Measurements from ENCODE around the gene NEURL1.
"Not testable (repeated sequence)": the region's sequence is repeated elsewhere in the genome, so short reads cannot be mapped to it uniquely, and the experiment has no call there.

NEURL1 gene

GRCh38 chr10:103497161-103497915 lies 3.8 kb downstream of the NEURL1 start:
- no peak overlapping the region for H3K4me3 ChIP-seq (ENCODE audit: low read depth, low read length)
- no peak for TF ChIP-seq CTCF (IDR thresholded peaks at IDR 0.05; ENCODE audit: low read depth, low read length)

- no peak overlapping the region for H3K4me3 ChIP-seq (ENCODE audit: low read depth, low read length)
- no peak for TF ChIP-seq CTCF (IDR thresholded peaks at IDR 0.05; ENCODE audit: low read depth, low read length)
Observed at GRCh38 chr10:103498936-103499638, 5.6 kb downstream of the NEURL1 start.

GRCh38 chr10:103499881-103500280 lies 6.4 kb downstream of the NEURL1 start:
- no peak overlapping the region for H3K4me3 ChIP-seq (ENCODE audit: low read depth, low read length)
- no peak for TF ChIP-seq CTCF (IDR thresholded peaks at IDR 0.05; ENCODE audit: low read depth, low read length)

GRCh38 chr10:103500481-103500880 lies 7.0 kb downstream of the NEURL1 start:
- TF ChIP-seq CTCF (IDR thresholded peaks at IDR 0.05; ENCODE audit: low read depth, low read length), result no peak
- H3K4me3 ChIP-seq (ENCODE audit: low read depth, low read length), result no peak overlapping the region

GRCh38 chr10:103501186-103501585 lies 7.7 kb downstream of the NEURL1 start:
- TF ChIP-seq CTCF (IDR thresholded peaks at IDR 0.05; ENCODE audit: low read depth, low read length), result no peak

GRCh38 chr10:103502849-103503660 lies 9.6 kb downstream of the NEURL1 start:
- no peak for TF ChIP-seq CTCF (IDR thresholded peaks at IDR 0.05; ENCODE audit: low read depth, low read length)
- no peak overlapping the region for H3K4me3 ChIP-seq (ENCODE audit: low read depth, low read length)

More at GRCh38 chr10:103501186-103501585, 7.7 kb downstream of the NEURL1 start:
- no peak overlapping the region for H3K4me3 ChIP-seq (ENCODE audit: low read depth, low read length)

GRCh38 chr10:103503777-103504176 lies 10.3 kb downstream of the NEURL1 start:
- not testable (repeated sequence) for H3K4me3 ChIP-seq (ENCODE audit: low read depth, low read length)

All from WI38 (cell line).